ENCODE measurements around the gene ZFHX2. TPM values are rescaled to one million over a fixed set of nuclear protein-coding genes. Genes with fewer than 3 reads are reported as not detected.

Gene ZFHX2
- total and polyA plus RNA-seq, 2 of the 4 experiments (the other 2 are of a cell fraction) = 0.18 to 0.53 TPM

DNA sequence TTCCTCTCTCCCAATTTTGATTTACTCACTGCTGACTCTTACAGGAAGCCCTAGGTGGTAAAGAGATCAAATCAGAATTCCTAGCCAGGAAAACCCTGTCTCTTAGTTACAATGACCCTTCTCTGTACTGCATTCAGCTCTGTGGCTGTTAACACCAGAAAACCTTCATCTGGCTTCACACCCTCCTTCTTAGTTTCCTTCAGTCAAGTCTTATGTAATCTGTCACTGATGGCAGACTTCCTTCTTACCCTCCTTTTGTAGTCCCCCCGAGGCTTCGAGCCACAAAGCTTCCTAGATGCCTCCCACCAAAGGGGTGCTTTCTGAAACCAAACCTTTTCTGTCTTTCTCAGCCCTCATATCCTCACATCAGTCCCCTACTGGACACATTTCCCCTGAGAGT is 65.5 kb downstream of the ZFHX2 start:
- Histone ChIP-seq H4K8ac (ENCODE audit: low read depth in 2 of 2, low read length in 2 of 2) (no peak overlapping the region), H2AK9ac (replicated peaks; ENCODE audit: low read depth, low read length, poor library complexity) (no peak overlapping the region), H3K79me1 (ENCODE audit: low read depth in 1 of 2, low read length in 2 of 2) (no peaks in the 10 kb centered on the region; a peak in 1 of 4 replicates), H3K18ac (ENCODE audit: low read depth, low read length) (no peak overlapping the region), H3K36me3 (ENCODE audit: control insufficient read depth, insufficient read depth, low read length) (peaks cover 6% of the 10 kb centered on the region), H3K23ac (ENCODE audit: low read depth, low read length) (no peak overlapping the region), H3K4me1 (ENCODE audit: control insufficient read depth, insufficient read depth, low read length) (no peaks in the 10 kb centered on the region), H3K9ac (ENCODE audit: low read depth, low read length) (no peak overlapping the region), H4K91ac (ENCODE audit: insufficient read depth, low read depth, low read length) (no peak overlapping the region), H3K9me1 (ENCODE audit: insufficient read depth, low read length) (no peaks in the 10 kb centered on the region), H3K27me3 (ENCODE audit: control insufficient read depth, insufficient read depth, low read length) (no peaks in the 10 kb centered on the region), H3K9me3 (ENCODE audit: control insufficient read depth, insufficient read depth, low read length) (no peaks in the 10 kb centered on the region), H4K5ac (ENCODE audit: low read depth, low read length) (no peak overlapping the region), H2BK20ac (ENCODE audit: low read depth, low read length) (no peak overlapping the region), H3K4me3 (ENCODE audit: insufficient read depth, low read depth, low read length) (no peak overlapping the region), H3K14ac (replicated peaks; ENCODE audit: low read depth, low read length) (no peak overlapping the region), H2BK120ac (ENCODE audit: low read depth, low read length) (no peak overlapping the region), H3K4me2 (ENCODE audit: low read depth, low read length) (no peak overlapping the region), H3K27ac (ENCODE audit: insufficient read depth, low read length) (no peak overlapping the region), H2BK15ac (ENCODE audit: low read depth, low read length) (no peak overlapping the region), H2BK5ac (ENCODE audit: low read depth, low read length, poor library complexity, severe bottlenecking) (no peak overlapping the region), H2AK5ac (ENCODE audit: low read depth, low read length) (no peak overlapping the region), H3K4ac (ENCODE audit: low read depth, low read length) (no peak overlapping the region), H3K56ac (ENCODE audit: extremely low read depth, insufficient read depth, low read length) (no peak overlapping the region), H4K20me1 (ENCODE audit: insufficient read depth, low read length) (peaks cover 4% of the 10 kb centered on the region; the same call in 1 of the 2 replicates), H2AFZ (replicated peaks; ENCODE audit: low read length, poor library complexity) (no peak overlapping the region)
- ChIA-PET CTCF (interaction anchor here (2.9 kb wide), 1 partner anchor 73 kb away, joined by 11 read pairs; no protein-coding TSS in a partner anchor), POLR2A (ENCODE audit: unreplicated experiment) (no interaction called here)
- in situ Hi-C loops (cut with MboI; ENCODE audit: low sequenced_read_pairs) = no loop called here
- DNase-seq = no peak
- intact Hi-C loops (cut with micrococcal nuclease) = no loop called here
- no peak for ATAC-seq (ENCODE audit: low read depth)
- TF ChIP-seq NFE2L2 (IDR thresholded peaks at IDR 0.05; ENCODE audit: low read depth, low read length) = no peak
- TF ChIP-seq RFX5 (IDR thresholded peaks at IDR 0.05; ENCODE audit: low read depth, low read length) = no peak
- no peak for TF ChIP-seq RCOR1 (IDR thresholded peaks at IDR 0.05; ENCODE audit: insufficient replicate concordance, low read length)
- no peak for TF ChIP-seq CTCF (conservative IDR thresholded peaks at IDR 0.05; ENCODE audit: low read depth, low read length)
- TF ChIP-seq ELK1 (IDR thresholded peaks at IDR 0.05; ENCODE audit: borderline replicate concordance, low read depth, low read length) = no peak
- TF ChIP-seq, protein P1, sequence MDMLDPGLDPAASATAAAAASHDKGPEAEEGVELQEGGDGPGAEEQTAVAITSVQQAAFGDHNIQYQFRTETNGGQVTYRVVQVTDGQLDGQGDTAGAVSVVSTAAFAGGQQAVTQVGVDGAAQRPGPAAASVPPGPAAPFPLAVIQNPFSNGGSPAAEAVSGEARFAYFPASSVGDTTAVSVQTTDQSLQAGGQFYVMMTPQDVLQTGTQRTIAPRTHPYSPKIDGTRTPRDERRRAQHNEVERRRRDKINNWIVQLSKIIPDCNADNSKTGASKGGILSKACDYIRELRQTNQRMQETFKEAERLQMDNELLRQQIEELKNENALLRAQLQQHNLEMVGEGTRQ (IDR thresholded peaks at IDR 0.05; ENCODE audit: low read depth, low read length) = no peak
- TF ChIP-seq CHD1 (IDR thresholded peaks at IDR 0.05; ENCODE audit: low read depth, low read length) = no peak
- no peak for TF ChIP-seq SMC3 (IDR thresholded peaks at IDR 0.05; ENCODE audit: low read depth, low read length)
- TF ChIP-seq BHLHE40 (IDR thresholded peaks at IDR 0.05; ENCODE audit: low read depth, low read length) = no peak
- no peak for TF ChIP-seq CEBPB (IDR thresholded peaks at IDR 0.05; ENCODE audit: low read depth, low read length)
- no peak for TF ChIP-seq RAD21 (IDR thresholded peaks at IDR 0.05; ENCODE audit: low read length)
- TF ChIP-seq POLR2A (IDR thresholded peaks at IDR 0.05; ENCODE audit: low read depth, low read length) = no peak
- TF ChIP-seq MXI1 (IDR thresholded peaks at IDR 0.05; ENCODE audit: borderline replicate concordance, low read depth, low read length) = no peak
- TF ChIP-seq FOS (IDR thresholded peaks at IDR 0.05; ENCODE audit: low read depth, low read length) = no peak
- no peak for TF ChIP-seq MAFK (IDR thresholded peaks at IDR 0.05; ENCODE audit: low read depth, low read length)
- WGBS, 2 experiments (ENCODE audit: extremely low coverage in 2 of 2, insufficient read length in 1 of 2) = 94% methylated on average over 2 of the region's 2 CpGs; no CpG with 5 or more reads in 1 of the 2 experiments
- BruUV-seq (replicated peaks) = no TSS peak
- dilution Hi-C loops (cut with HindIII; ENCODE audit: low sequenced_read_pairs, unreplicated experiment) = no loop called here
